Kidney (tissue), 14 donors: Measurements from ENCODE around the gene CRACDL. TPM values are rescaled to one million over a fixed set of nuclear protein-coding genes. Genes with fewer than 3 reads are reported as not detected.

ENCODE experiments used
- DNase-seq, 5 donors: peaks; one replicate each; pipeline ENCODE4 v3.0.0-alpha.2; 2013 to 2020
- FAIRE-seq: peaks from 2 replicates; lab custom pipeline; 2012; peaks lifted over from hg19 to GRCh38; lab: Jason Lieb, UNC
- H3K27ac ChIP-seq, 2 donors: one replicate each; pipeline ENCODE4 v1.7.0; 2013; ENCODE audit warnings: low read depth in 2 of 2, low read length in 2 of 2, inconsistent platforms in 1 of 2
- H3K27me3 ChIP-seq: one replicate; pipeline ENCODE4 v1.7.1; 2013; ENCODE audit warnings: low read length, inconsistent platforms; ENCODE audit not compliant: control insufficient read depth, insufficient read depth
- H3K36me3 ChIP-seq, 3 donors: one replicate each; pipeline versions ENCODE4 v1.7.0 to v1.7.1; 2013; ENCODE audit warnings: low read length in 3 of 3, control low read depth in 1 of 3, inconsistent platforms in 1 of 3; ENCODE audit not compliant: insufficient read depth in 3 of 3, control insufficient read depth in 2 of 3
- H3K4me1 ChIP-seq, 3 donors: one replicate each; pipeline versions ENCODE4 v1.7.0 to v1.7.1; 2013; ENCODE audit warnings: low read length in 3 of 3, inconsistent platforms in 1 of 3, low read depth in 1 of 3; ENCODE audit not compliant: control insufficient read depth in 2 of 3, insufficient read depth in 2 of 3
- H3K4me3 ChIP-seq, 3 donors: one replicate each; pipeline versions ENCODE4 v1.7.0 to v1.8.1; 2013; ENCODE audit warnings: low read length in 3 of 3, control low read depth in 1 of 3, inconsistent platforms in 1 of 3
- H3K9ac ChIP-seq, 3 donors: one replicate each; pipeline versions ENCODE4 v1.7.0 to v1.7.1; 2013; ENCODE audit warnings: low read length in 3 of 3, control low read depth in 1 of 3, inconsistent platforms in 1 of 3
- H3K9me3 ChIP-seq, 3 donors: one replicate each; pipeline versions ENCODE4 v1.7.0 to v1.7.1; 2013; ENCODE audit warnings: low read length in 3 of 3, control low read depth in 1 of 3, inconsistent platforms in 1 of 3; ENCODE audit not compliant: control insufficient read depth in 2 of 3, insufficient read depth in 1 of 3
- CTCF ChIP-seq: IDR thresholded peaks from 3 replicates; pipeline ENCODE4 v1.5.1; 2012; ENCODE audit warnings: mild to moderate bottlenecking, moderate library complexity, borderline replicate concordance; ENCODE audit not compliant: insufficient read depth; ENCODE audit errors: extremely low read depth
- intact Hi-C: fragments of 100-400 bp; cut with DNase I; formaldehyde crosslinking; loops from one replicate; pipeline ENCODE4 v1.11.1; 2022
- polyA plus RNA-seq: library from polyadenylated mRNA; stranded (reverse); fragments of 350-450 nt; fragmentation: Illumina TruSeq; extraction: RNeasy Lipid Tissue Mini Kit (QIAGEN cat#74804); gene quantifications from one replicate; pipeline ENCODE4 v1.2.3, GENCODE V29; 2014; ENCODE audit warnings: low read depth, low replicate concordance; ENCODE audit not compliant: insufficient read depth
- total RNA-seq: library from RNA; stranded (reverse); fragmentation: NEBNext Ultra II Directional; extraction: Animal tissue kit (Norgen Biotek cat#: 25700); gene quantifications from one replicate; pipeline ENCODE4 v1.2.1, GENCODE V29; 2021
- donor health status: control.
- donor health status: control.
- donor health status: control.
- donor health status: control.
- donor health status: control.
- donor health status: DM: yes; HTN: yes; CAD: no.
- donor health status: Normal renal cell carcinoma (clear cell type).

Gene CRACDL
- total and polyA plus RNA-seq, 2 donors from 2014 or later = 4.3 to 14.8 TPM

GRCh38 chr2:98883780-98884211 lies 52.2 kb downstream of the CRACDL start:
- no peaks in the 10 kb centered on the region for H3K36me3 ChIP-seq
- no peaks in the 10 kb centered on the region for H3K27me3 ChIP-seq
- intact Hi-C loops = no loop called here
- DNase-seq (no peak), FAIRE-seq (no peak)
- H3K9me3 ChIP-seq = peaks cover 0 to 16% (median 9%) of the 10 kb centered on the region in 3 donors
- no peak overlapping the region for H3K9ac ChIP-seq
- no peak overlapping the region for H3K27ac ChIP-seq
- TF ChIP-seq CTCF = no peak
- H3K4me1 ChIP-seq = no peaks in the 10 kb centered on the region
- no peak overlapping the region for H3K4me3 ChIP-seq

- intact Hi-C loops = no loop called here
Observed at GRCh38 chr2:98882971-98883779, 52.9 kb downstream of the CRACDL start.

GRCh38 chr2:98882368-98882767 lies 53.7 kb downstream of the CRACDL start:
- peaks cover 0 to 12% (median 7%) of the 10 kb centered on the region in 3 donors for H3K9me3 ChIP-seq
- TF ChIP-seq CTCF = no peak
- no peaks in the 10 kb centered on the region for H3K27me3 ChIP-seq
- intact Hi-C loops = no loop called here
- H3K9ac ChIP-seq = no peak overlapping the region
- FAIRE-seq (no peak), DNase-seq (no peak)
- H3K4me1 ChIP-seq = no peaks in the 10 kb centered on the region
- no peak overlapping the region for H3K27ac ChIP-seq
- H3K4me3 ChIP-seq = no peak overlapping the region
- no peaks in the 10 kb centered on the region for H3K36me3 ChIP-seq

More at GRCh38 chr2:98882971-98883779, 52.9 kb downstream of the CRACDL start:
- no peak for TF ChIP-seq CTCF
- H3K4me3 ChIP-seq = no peak overlapping the region
- no peaks in the 10 kb centered on the region for H3K27me3 ChIP-seq
- DNase-seq (no peak), FAIRE-seq (no peak)
- no peak overlapping the region for H3K27ac ChIP-seq
- H3K9me3 ChIP-seq = peaks cover 0 to 16% (median 9%) of the 10 kb centered on the region in 3 donors
- no peak overlapping the region for H3K9ac ChIP-seq
- no peaks in the 10 kb centered on the region for H3K4me1 ChIP-seq
- H3K36me3 ChIP-seq = no peaks in the 10 kb centered on the region
